ENCODE measurements around the gene KIAA0513. TPM values are rescaled to one million over a fixed set of nuclear protein-coding genes. Genes with fewer than 3 reads are reported as not detected.

Gene KIAA0513
- polyA plus RNA-seq = 5.5 and 7.1 TPM in 2 replicates

GRCh38 chr16:85027349-85027957, at the start of gene KIAA0513:
TSS of gene KIAA0513 (plus strand) at chr16:85027795. CDS start at chr16:85067072, 39,277 bp downstream.

GRCh38 chr16:85010931-85011845, 16.4 kb upstream of the KIAA0513 start, which contains the start of gene ZDHHC7:
TSS of gene ZDHHC7 (minus strand) at chr16:85011535. CDS start at chr16:84990618, 20,917 bp downstream.

GRCh38 chr16:85112364-85112763, 84.8 kb downstream of the KIAA0513 start, which contains the start of gene CIBAR2:
TSS of gene CIBAR2 (minus strand) at chr16:85112472. CDS start at chr16:85112352, 120 bp downstream.

Other genes starting within 250 kb of the KIAA0513 start
- gene CRISPLD2, start 207.8 kb upstream of the KIAA0513 start, polyA plus RNA-seq = 0.28 and 1.7 TPM in 2 replicates
- 6.9 and 13.4 TPM in 2 replicates for gene ZDHHC7, start 16.3 kb upstream of the KIAA0513 start, polyA plus RNA-seq
- 1.3 TPM in 1 of 2 replicates, not detected in the other for gene CIBAR2, start 84.7 kb downstream of the KIAA0513 start, polyA plus RNA-seq